NOMO-1 treated with dmso at 0.1 percent for 144 hours (cell line): Measurements from ENCODE around the gene OXLD1.
"Not testable (repeated sequence)": the region's sequence is repeated elsewhere in the genome, so short reads cannot be mapped to it uniquely, and the experiment has no call there.

Experiments used
- DNase-seq: peaks from one replicate; lab custom pipeline; 2025; ENCODE audit not compliant: unreplicated experiment; lab: John Stamatoyannopoulos, UW

Gene OXLD1

GRCh38 chr17:81683584-81684441 is 17.4 kb upstream of the OXLD1 start, which contains the start of the genes ARL16 and HGS:
Gene ARL16 (minus strand): TSS chr17:81683797. CDS start chr17:81683753, 44 bp downstream.
Gene HGS (plus strand): TSS chr17:81684011. CDS start chr17:81684067, 56 bp downstream.
- DNase-seq: peak; percentile 97

DNA sequence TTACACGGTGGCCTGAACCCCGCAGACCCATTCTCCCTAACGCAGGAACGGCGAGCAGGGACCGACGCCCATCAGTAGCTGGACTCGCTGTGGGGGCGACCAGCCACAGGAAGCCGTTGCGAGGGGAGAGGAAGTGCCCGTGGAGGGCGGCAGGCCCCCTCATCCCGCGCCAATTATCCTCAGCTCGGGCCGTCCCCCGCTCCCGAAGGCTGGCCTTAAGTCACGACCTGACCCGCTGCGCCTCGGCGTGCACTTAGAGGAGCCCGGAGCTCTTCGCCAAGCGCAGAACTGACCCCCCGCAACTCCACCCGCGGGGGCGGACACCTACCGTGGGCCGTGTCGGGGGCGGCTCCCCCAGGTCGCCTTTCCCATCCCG is 16.8 kb upstream of the OXLD1 start:
- DNase-seq: no peak

DNA sequence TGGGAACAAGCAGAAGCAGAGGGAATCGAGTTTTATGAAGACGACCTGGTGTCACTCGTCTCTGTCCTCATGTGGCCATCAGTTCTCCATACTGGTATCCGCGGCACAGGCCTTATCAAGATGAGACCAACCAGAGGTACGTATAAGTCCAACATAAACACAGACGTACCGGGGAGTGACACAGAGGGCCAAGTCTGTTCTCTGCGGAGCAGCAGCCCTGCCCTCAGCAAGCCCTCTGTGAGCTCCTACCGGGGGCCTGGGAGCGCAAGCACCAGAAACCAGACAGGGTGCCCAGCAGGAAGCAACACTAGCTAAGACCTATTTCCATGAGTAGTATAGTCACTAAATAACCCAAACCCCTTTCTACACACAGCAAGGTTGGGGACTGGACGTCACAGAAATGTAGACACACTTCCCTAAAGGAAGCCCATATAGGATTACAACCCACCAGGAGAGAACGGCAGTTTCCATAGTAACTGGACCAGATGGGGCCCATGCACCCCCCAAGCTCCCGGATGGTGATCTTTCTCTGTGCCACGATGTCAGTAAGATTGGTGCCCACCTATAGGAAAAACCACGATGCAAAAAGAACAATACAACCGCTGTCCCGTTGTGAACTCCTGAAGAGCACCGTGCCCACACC is 16.3 kb upstream of the OXLD1 start:
- DNase-seq: no peak

- DNase-seq: no peak
Measured at GRCh38 chr17:81681672-81682071, 15.3 kb upstream of the OXLD1 start.

DNA sequence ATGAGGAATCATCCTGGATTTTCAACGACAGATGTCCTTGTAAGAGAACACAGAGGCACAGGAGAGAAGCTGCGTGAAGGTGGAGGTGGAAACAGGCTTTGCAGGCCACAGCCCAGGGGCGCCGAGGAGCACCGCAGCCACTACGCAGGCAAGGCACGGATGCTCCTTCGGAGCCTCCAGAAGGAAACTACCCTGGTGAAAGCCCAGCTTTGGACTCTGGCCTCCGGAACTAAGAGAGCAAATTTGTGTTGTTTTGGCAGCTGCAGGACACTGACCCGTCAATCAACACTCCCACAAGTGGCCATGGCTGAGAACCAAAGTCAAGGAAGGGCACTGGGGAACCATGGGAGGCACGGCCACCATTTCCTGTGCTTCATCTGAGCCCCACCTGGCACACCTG is 13.7 kb upstream of the OXLD1 start:
- no peak for DNase-seq

DNA sequence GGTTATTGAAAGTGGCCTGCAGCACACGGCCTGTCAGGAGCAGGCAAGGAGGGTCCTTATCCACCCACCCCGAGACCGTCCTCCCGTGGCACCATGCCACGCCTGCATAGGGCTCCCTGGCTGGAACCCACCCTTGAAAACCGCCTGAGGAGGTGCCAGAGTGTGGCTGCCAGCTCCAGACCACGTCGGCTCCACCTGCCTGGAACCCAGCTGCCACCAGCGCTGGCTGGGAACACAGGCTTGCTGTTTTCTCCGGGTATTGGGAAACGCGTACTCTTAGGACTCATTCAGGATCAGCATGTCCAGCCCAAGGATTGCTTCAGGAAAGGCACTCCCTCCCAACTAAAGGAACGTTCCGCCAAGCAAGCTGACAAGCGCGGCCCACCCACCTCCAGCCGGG is 10.5 kb upstream of the OXLD1 start:
- no peak for DNase-seq

DNA sequence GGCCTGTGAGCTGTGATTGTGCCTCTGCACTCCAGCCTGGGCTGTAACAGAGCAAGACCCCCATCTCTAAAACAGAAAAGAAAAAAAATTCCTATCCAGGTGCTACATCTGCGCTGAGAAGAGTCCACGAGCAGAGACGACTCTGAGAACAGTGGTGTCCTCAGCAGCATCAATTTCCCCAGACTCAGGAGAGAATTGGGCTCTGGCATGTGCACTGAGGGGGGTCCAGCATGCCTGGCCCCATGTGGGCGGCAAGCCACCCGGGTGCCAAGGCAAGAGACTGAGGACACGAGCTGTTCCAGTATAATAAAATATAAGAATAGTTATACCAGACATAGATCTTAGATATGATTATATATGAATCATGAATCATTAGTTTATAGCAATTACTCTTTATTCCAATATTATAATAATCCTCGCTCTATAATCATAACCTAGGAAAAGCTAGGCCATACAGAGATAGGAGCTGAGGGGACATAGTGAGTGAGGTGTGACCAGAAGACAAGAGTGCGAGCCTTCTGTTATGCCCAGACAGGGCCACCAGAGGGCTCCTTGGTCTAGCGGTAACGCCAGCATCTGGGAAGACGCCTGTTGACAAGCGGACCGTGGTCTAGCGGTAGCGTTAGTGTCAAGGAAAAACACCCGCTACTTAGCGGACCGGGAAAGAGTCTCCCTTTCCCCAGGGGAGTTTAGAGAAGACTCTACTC is 9.3 kb upstream of the OXLD1 start:
- DNase-seq: not testable (repeated sequence)

DNA sequence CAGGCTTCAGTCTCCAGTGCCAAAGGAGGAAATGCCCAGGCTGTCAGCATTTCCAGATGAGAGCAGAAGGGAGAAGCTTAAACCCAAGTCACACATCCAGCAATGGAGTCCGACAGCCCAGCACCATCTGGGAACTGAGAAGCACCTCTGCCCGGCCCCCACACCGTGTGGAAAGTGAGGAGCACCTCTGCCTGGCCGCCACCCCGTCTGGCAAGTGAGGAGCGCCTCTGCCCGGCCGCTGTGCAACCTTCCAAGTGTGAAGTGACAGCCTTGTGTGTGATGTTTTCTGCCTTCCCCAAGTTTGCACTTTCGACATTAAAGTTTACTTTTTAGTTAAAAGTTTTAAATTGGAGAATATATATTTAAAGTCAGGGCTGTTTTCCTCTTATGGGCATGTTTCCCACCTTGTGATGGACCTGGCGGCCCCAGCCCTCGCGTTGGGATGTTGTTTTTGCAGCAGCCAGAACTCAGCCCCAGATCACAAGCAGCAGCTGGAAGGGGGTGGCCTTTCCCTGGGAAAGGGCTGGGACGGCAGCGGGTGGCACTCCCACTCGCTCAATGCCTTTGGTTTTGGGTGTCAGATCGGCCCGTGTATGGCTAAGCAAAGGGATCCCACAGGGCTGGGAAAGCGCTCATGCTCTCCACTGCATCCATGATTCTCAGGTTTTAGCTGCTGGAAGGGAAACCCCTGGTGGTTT is 7.3 kb upstream of the OXLD1 start:
- no peak for DNase-seq

GRCh38 chr17:81672954-81673353 is 6.5 kb upstream of the OXLD1 start:
- DNase-seq: no peak

- no peak for DNase-seq
Measured at GRCh38 chr17:81672504-81672903, 6.1 kb upstream of the OXLD1 start.

GRCh38 chr17:81667754-81668153 is 1.3 kb upstream of the OXLD1 start:
- DNase-seq: peak; percentile 26

GRCh38 chr17:81666092-81666341 is 388 bp downstream of the OXLD1 start:
- DNase-seq: no peak

DNA sequence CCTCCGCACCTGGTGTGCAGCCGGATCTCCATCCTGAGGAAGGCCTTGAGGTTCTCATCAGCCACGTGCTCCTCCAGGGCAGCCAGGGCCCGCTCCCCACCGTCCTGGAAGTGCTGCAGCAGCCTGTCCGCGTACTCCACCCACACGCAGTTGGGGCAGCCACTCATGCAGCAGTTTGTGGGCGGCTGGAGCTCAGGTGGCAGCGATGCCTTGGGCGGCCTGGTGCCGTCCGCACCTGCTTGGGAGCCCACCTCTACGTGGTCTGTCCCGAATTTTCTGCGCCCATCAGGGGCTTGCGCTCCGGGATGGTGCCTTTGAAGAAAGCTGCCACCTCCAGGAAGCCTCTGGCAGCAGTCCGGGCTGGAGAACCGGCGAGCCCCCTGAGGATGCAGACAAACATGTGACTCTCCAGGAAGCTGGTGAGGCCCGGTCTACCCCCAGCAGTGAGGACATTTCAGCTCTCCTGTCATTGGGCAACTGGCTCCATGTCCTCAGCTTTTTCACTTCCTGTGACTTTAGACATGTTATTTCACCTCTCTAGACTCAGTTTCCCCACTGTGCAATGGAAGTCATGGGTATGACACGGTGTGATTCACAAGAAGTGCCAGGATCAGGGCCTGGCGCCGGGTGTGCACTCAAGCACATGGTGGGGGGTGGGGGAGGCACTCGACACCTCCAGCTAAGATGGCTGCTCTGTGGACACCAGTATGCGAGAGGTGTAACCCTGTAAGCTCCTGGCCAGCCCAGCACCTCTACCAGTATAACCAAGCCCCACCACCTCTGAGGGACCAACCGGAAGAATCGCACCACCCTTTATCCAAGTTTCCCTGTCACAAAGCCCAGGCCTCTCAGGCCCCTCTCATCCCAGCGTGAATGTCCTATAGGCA is 957 bp downstream of the OXLD1 start:
- DNase-seq: no peak

- no peak for DNase-seq
Measured at GRCh38 chr17:81664051-81664470, 2.3 kb downstream of the OXLD1 start.

GRCh38 chr17:81662002-81662401 is 4.4 kb downstream of the OXLD1 start:
- DNase-seq: no peak

GRCh38 chr17:81660441-81660840 is 6.0 kb downstream of the OXLD1 start:
- DNase-seq: no peak

- DNase-seq: no peak
Measured at GRCh38 chr17:81659038-81659437, 7.4 kb downstream of the OXLD1 start.

DNA sequence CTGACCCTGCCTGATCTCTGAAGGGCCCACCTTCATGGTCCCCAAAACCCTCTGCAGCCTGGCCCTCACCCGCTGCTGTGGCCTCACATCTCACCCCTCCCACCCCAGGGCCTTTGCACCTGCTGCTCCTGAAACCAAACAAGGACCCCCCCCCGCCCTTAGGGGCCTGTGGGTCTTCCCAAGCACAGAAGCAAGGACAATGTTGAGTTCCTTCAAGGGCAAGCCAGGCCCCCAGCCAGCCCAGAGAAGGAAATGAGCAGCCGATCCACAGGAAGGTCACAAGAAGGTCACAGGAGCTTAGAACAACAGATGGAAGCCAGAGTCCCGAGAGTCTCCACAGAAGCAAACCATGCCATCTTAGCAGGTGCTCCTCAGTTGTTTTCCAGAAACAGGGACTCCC is 9.6 kb downstream of the OXLD1 start:
- DNase-seq: no peak

GRCh38 chr17:81656118-81656743 is 10.2 kb downstream of the OXLD1 start, which contains the start of gene PDE6G:
Gene PDE6G (minus strand): TSS chr17:81656542. CDS start chr17:81653305, 3,237 bp downstream.
- no peak for DNase-seq
